H1 (cell line): ENCODE results near the gene CIROP. TPM values are rescaled to one million over a fixed set of nuclear protein-coding genes. Genes with fewer than 3 reads are reported as not detected.

Experiments
- CTCF ChIA-PET: fragments of 300-600 bp; sonication (Branson Sonifier 250); formaldehyde crosslinking; loops from one replicate; lab custom pipeline; 2021; ENCODE audit not compliant: partially characterized antibody; lab: Charles Lee
- POLR2A ChIA-PET: fragments of 300-600 bp; sonication (Branson Sonifier 250); formaldehyde crosslinking; loops from one replicate; lab custom pipeline; 2021; ENCODE audit warnings: inconsistent platforms; ENCODE audit not compliant: partially characterized antibody; lab: Charles Lee
- DNase-seq, 2 experiments: peaks; one replicate each; pipeline versions ENCODE4 v3.0.0 to v3.0.0-alpha.2; 2010 to 2022; ENCODE audit warnings: low spot score in 2 of 2, low read depth in 1 of 2, mixed read lengths in 1 of 2
- FAIRE-seq: peaks from 2 replicates; lab custom pipeline; 2011; peaks lifted over from hg19 to GRCh38; lab: Jason Lieb, UNC
- H2AFZ ChIP-seq: 2 replicates; pipeline ENCODE4 v1.8.1; 2012; ENCODE audit warnings: low read length, inconsistent platforms
- H2AK5ac ChIP-seq: 2 replicates; pipeline ENCODE4 v1.6.1; 2013; ENCODE audit warnings: low read depth, low read length
- H2BK120ac ChIP-seq: replicated peaks from 2 replicates; pipeline ENCODE3; 2013; ENCODE audit warnings: low read depth, low read length, inconsistent platforms
- H2BK12ac ChIP-seq: 2 replicates; pipeline ENCODE4 v1.6.1; 2013; ENCODE audit warnings: low read depth, low read length
- H2BK15ac ChIP-seq: 2 replicates; pipeline ENCODE4 v1.6.1; 2013; ENCODE audit warnings: low read length
- H2BK20ac ChIP-seq: 2 replicates; pipeline ENCODE4 v1.6.1; 2013; ENCODE audit warnings: low read length
- H2BK5ac ChIP-seq: 2 replicates; pipeline ENCODE4 v1.6.1; 2013; ENCODE audit warnings: low read depth, low read length
- H3K14ac ChIP-seq: 2 replicates; pipeline ENCODE4 v1.6.1; 2013; ENCODE audit warnings: inconsistent platforms; ENCODE audit not compliant: insufficient read length
- H3K18ac ChIP-seq: 2 replicates; pipeline ENCODE4 v1.6.1; 2013; ENCODE audit warnings: low read length; ENCODE audit errors: extremely low read depth
- H3K23ac ChIP-seq: 2 replicates; pipeline ENCODE4 v1.6.1; 2013; ENCODE audit warnings: inconsistent platforms; ENCODE audit not compliant: insufficient read length
- H3K23me2 ChIP-seq: 2 replicates; pipeline ENCODE4 v1.6.1; 2013; ENCODE audit warnings: low read depth, low read length
- H3K27ac ChIP-seq: 2 replicates; pipeline ENCODE4 v1.6.1; 2011; ENCODE audit warnings: low read depth, low read length, inconsistent platforms
- H3K27me3 ChIP-seq, 4 experiments: replicated peaks in 1 of 4; 1 replicate in 1 of 4; 2 replicates in 3 of 4; pipeline versions ENCODE4 v1.6.1 to v1.8.1; 2011 to 2013; ENCODE audit warnings: low read length in 3 of 4, mild to moderate bottlenecking in 3 of 4, inconsistent platforms in 2 of 4, mixed read lengths in 2 of 4, moderate library complexity in 1 of 4; ENCODE audit not compliant: control insufficient read depth in 3 of 4, insufficient read depth in 3 of 4; ENCODE audit errors: extremely low read depth in 1 of 4
- H3K36me3 ChIP-seq, 4 experiments: 2 replicates each; pipeline versions ENCODE4 v1.6.1 to v1.8.1; 2011 to 2013; ENCODE audit warnings: mild to moderate bottlenecking in 4 of 4, low read length in 3 of 4, moderate library complexity in 2 of 4, control low read depth in 1 of 4, inconsistent platforms in 1 of 4; ENCODE audit not compliant: insufficient read depth in 4 of 4, control insufficient read depth in 2 of 4
- H3K4ac ChIP-seq: replicated peaks from 2 replicates; pipeline ENCODE3; 2013; ENCODE audit warnings: low read length, low read depth, mixed read lengths, inconsistent platforms; ENCODE audit not compliant: insufficient read length
- H3K4me1 ChIP-seq, 4 experiments: replicated peaks in 1 of 4; 1 replicate in 1 of 4; 2 replicates in 3 of 4; pipeline versions ENCODE4 v1.6.1 to v1.8.1; 2011 to 2013; ENCODE audit warnings: low read length in 3 of 4, inconsistent platforms in 2 of 4, mixed read lengths in 1 of 4; ENCODE audit not compliant: insufficient read depth in 4 of 4, control insufficient read depth in 3 of 4
- H3K4me2 ChIP-seq, 2 experiments: 2 replicates each; pipeline versions ENCODE4 v1.6.1 to v1.8.1; 2011 to 2013; ENCODE audit warnings: low read depth in 2 of 2, low read length in 2 of 2, control low read depth in 1 of 2, inconsistent platforms in 1 of 2, mild to moderate bottlenecking in 1 of 2; ENCODE audit not compliant: insufficient read depth in 1 of 2
- H3K4me3 ChIP-seq, 4 experiments: fragments of 200-600, 300-600 bp in 1 of 4; sonication (generic), shearing (Covaris generic), sonication (Bioruptor Twin) in 1 of 4; 2 replicates each; pipeline versions ENCODE4 v1.5.1 to v1.8.1; 2011 to 2016; ENCODE audit warnings: low read length in 4 of 4, low read depth in 3 of 4, control low read depth in 2 of 4, inconsistent platforms in 2 of 4, mild to moderate bottlenecking in 2 of 4, mixed read lengths in 1 of 4, moderate library complexity in 1 of 4; ENCODE audit not compliant: insufficient read depth in 2 of 4; ENCODE audit errors: extremely low read depth in 1 of 4
- H3K56ac ChIP-seq: replicated peaks from 2 replicates; pipeline ENCODE3; 2013; ENCODE audit warnings: low read depth, mild to moderate bottlenecking, mixed read lengths, low read length, inconsistent platforms; ENCODE audit not compliant: insufficient read length
- H3K79me1 ChIP-seq: 2 replicates; pipeline ENCODE4 v1.6.1; 2013; ENCODE audit warnings: low read depth, low read length, control low read depth
- H3K79me2 ChIP-seq, 2 experiments: 2 replicates each; pipeline versions ENCODE4 v1.6.1 to v1.8.1; 2012 to 2013; ENCODE audit warnings: low read length in 2 of 2, mild to moderate bottlenecking in 2 of 2, inconsistent platforms in 1 of 2; ENCODE audit not compliant: insufficient read depth in 2 of 2, control insufficient read depth in 1 of 2
- H3K9ac ChIP-seq, 4 experiments: replicated peaks in 1 of 4; 1 replicate in 1 of 4; 2 replicates in 3 of 4; pipeline versions ENCODE4 v1.6.1 to v1.8.1; 2011 to 2013; ENCODE audit warnings: low read depth in 3 of 4, low read length in 3 of 4, control low read depth in 2 of 4, mild to moderate bottlenecking in 2 of 4, moderate library complexity in 2 of 4, inconsistent platforms in 1 of 4; ENCODE audit errors: extremely low read depth in 1 of 4
- H3K9me3 ChIP-seq, 2 experiments: 2 replicates each; pipeline versions ENCODE4 v1.6.1 to v1.8.1; 2012 to 2013; ENCODE audit warnings: mild to moderate bottlenecking in 2 of 2, moderate library complexity in 2 of 2, control low read depth in 1 of 2, inconsistent platforms in 1 of 2, low read depth in 1 of 2, low read length in 1 of 2, mixed read lengths in 1 of 2; ENCODE audit not compliant: insufficient read depth in 2 of 2
- H4K20me1 ChIP-seq, 2 experiments: replicated peaks in 1 of 2; 2 replicates each; pipeline versions ENCODE3 to v1.8.1; 2011 to 2013; ENCODE audit warnings: inconsistent platforms in 2 of 2, low read length in 2 of 2, mild to moderate bottlenecking in 1 of 2; ENCODE audit not compliant: insufficient read depth in 2 of 2, control insufficient read depth in 1 of 2
- H4K5ac ChIP-seq: 2 replicates; pipeline ENCODE4 v1.6.1; 2013; ENCODE audit warnings: low read length, low read depth, mixed read lengths, inconsistent platforms; ENCODE audit not compliant: insufficient read length
- H4K8ac ChIP-seq: 2 replicates; pipeline ENCODE4 v1.8.0; 2013; ENCODE audit warnings: mild to moderate bottlenecking, moderate library complexity, low read length, inconsistent platforms; ENCODE audit not compliant: insufficient read depth; ENCODE audit errors: extremely low read depth
- H4K91ac ChIP-seq: replicated peaks from 2 replicates; pipeline ENCODE3; 2013; ENCODE audit warnings: low read length, mixed read lengths, inconsistent platforms; ENCODE audit not compliant: insufficient read length
- CEBPB ChIP-seq: IDR thresholded peaks from 2 replicates; pipeline ENCODE4 v1.6.1; 2012; ENCODE audit warnings: low read depth, low read length
- CHD2 ChIP-seq: IDR thresholded peaks from 2 replicates; pipeline ENCODE4 v1.6.1; 2012; ENCODE audit warnings: low read length, improper control_type of control experiment
- POLR2A ChIP-seq, 2 experiments: IDR thresholded peaks; 1 replicate in 1 of 2; 2 replicates in 1 of 2; pipeline ENCODE4 v1.6.1; 2011; ENCODE audit warnings: low read depth in 2 of 2, low read length in 2 of 2, mild to moderate bottlenecking in 2 of 2; ENCODE audit errors: control extremely low read depth in 1 of 2
- RBBP5 ChIP-seq: IDR thresholded peaks from 2 replicates; pipeline ENCODE4 v1.7.1; 2012; ENCODE audit warnings: low read depth, mild to moderate bottlenecking, inconsistent platforms, low read length, moderate library complexity, borderline replicate concordance
- WGBS, 2 experiments: shearing (Covaris generic) in 1 of 2; methylation state at CpG; one replicate each; pipeline versions ENCODE4 v1.1.6 to v1.1.7; 2013 to 2015; ENCODE audit warnings: low lambda C conversion rate in 2 of 2, mixed read lengths in 2 of 2, inconsistent platforms in 1 of 2, low coverage in 1 of 2, missing lambda C conversion rate in 1 of 2; ENCODE audit not compliant: insufficient replicate concordance in 2 of 2, insufficient coverage in 1 of 2, insufficient read length in 1 of 2; ENCODE audit errors: extremely low coverage in 1 of 2, missing lambda C conversion rate in 1 of 2; 5-methylcytosine and 5-hydroxymethylcytosine counted together
- polyA plus RNA-seq, 7 experiments: library from polyadenylated mRNA; depleted of rRNA in 3 of 7; stranded (reverse) in 5 of 7; unstranded in 2 of 7; fragments of >200 nt in 5 of 7; fragments of 200-250 nt in 2 of 7; gene quantifications; 1 replicate in 5 of 7; 2 replicates in 1 of 7; 4 replicates in 1 of 7; pipeline versions ENCODE4 v1.2.1 to v1.2.3, GENCODE V29; 2011 to 2013; ENCODE audit warnings: missing spikeins in 2 of 7, mixed read lengths in 2 of 7
- total RNA-seq: library from RNA; stranded (reverse); fragmentation: NEBNext Ultra II Directional; extraction: Animal tissue kit (Norgen Biotek cat#: 25700); gene quantifications from 2 replicates; pipeline ENCODE4 v1.2.1, GENCODE V29; 2021
- TF ChIP-seq, protein P1 (sequence below): IDR thresholded peaks from 2 replicates; pipeline ENCODE4 v1.6.1; 2012; ENCODE audit warnings: inconsistent platforms
- TF ChIP-seq, protein P2 (sequence below): IDR thresholded peaks from 2 replicates; pipeline ENCODE4 v1.6.1; 2012; ENCODE audit warnings: inconsistent platforms

Gene CIROP
- total and polyA plus RNA-seq, 2 of the 8 experiments (the other 6 are each of a cell fraction or from before 2014, with no cell fraction given): 0.06 TPM; not detected in 1

DNA sequence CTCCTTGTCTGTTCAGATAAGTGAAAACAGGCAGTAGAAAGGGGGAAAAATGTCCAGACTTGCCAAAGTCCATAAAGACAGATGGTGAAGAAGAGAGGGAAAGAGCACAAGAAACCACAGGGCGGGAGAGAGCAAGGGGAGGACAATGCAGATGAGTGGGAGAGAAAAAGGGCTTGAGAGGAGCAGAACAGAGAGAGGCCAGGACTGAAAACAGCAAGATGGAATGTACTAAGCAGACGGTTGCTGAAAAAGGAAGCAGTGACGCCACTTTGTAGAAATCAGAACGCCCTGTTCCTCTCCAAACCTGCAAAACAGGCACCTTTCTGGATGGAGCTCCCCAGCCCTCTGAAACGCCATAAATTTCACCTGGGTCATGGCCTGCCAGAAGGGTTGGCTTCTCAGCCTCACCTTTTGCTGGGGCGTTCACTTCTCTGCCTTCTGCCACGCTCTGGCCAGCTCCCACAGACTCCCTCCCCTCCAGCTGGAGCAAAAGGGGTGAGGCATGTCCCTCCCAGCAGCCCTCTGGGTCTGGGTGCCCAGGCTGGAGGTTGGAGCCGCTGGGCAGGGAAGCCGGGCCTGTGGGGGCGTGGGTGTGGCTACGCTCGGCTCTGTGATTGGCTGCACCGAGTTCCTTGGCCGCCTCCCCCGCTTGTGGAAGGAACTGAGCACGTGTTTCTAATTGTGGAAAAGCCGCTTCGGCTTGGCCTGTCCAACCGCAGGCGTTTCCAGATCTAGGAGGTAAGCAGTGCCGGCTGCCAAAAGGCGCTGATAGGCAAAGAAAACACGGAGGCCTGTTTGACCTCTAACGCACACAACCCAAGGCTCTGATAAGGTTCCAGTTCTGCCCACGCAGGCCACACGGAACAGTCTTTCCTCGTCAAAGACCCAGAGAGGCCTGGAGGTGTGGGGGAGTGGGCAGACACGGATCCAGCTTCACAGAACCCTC lies 49.3 kb upstream of the CIROP start:
- Histone ChIP-seq H3K4me3 (no peak overlapping the region), H3K27me3 (no peaks in the 10 kb centered on the region), H4K5ac (peak overlapping the region; percentile 34), H4K20me1 (no peaks in the 10 kb centered on the region), H2BK15ac (no peak overlapping the region), H3K23me2 (no peaks in the 10 kb centered on the region), H3K27ac (no peak overlapping the region), H3K18ac (peak overlapping the region; percentile 78; the same call in 1 of the 2 replicates), H3K9me3 (no peaks in the 10 kb centered on the region), H3K79me2 (no peaks in the 10 kb centered on the region), H2BK5ac (peak overlapping the region; percentile 69), H3K23ac (no peak overlapping the region), H3K56ac (no peak overlapping the region), H2AK5ac (peak overlapping the region; percentile 11; the same call in 1 of the 2 replicates), H3K36me3 (peaks cover 8 to 31% (median 19%) of the 10 kb centered on the region in 4 experiments; a peak in 7 of 8 replicates), H3K4ac (no peak overlapping the region), H2AFZ (no peak overlapping the region), H3K9ac (no peak overlapping the region), H4K8ac (no peak overlapping the region; the same call in 1 of the 2 replicates), H2BK20ac (peak overlapping the region; percentile 36), H2BK12ac (peak overlapping the region; percentile 30), H2BK120ac (peak overlapping the region; percentile 1), H3K79me1 (no peaks in the 10 kb centered on the region; the same call in 1 of the 2 replicates), H3K4me1 (peaks cover 3 to 18% (median 11%) of the 10 kb centered on the region in 4 experiments), H3K14ac (no peak overlapping the region), H4K91ac (no peak overlapping the region), H3K4me2 (no peak overlapping the region; a peak in 1 of 4 replicates)
- ChIA-PET CTCF (interaction anchor here (0.9 to 2.3 kb wide), 5 partner anchors 8 to 34 kb away, joined by 3 to 7 read pairs (median 6); no protein-coding TSS in a partner anchor), POLR2A (interaction anchor here (1.6 to 2.6 kb wide), 4 partner anchors 9 to 172 kb away, joined by 3 to 10 read pairs (median 5); partner anchors contain the start of gene AJUBA)
- TF ChIP-seq, protein P1, sequence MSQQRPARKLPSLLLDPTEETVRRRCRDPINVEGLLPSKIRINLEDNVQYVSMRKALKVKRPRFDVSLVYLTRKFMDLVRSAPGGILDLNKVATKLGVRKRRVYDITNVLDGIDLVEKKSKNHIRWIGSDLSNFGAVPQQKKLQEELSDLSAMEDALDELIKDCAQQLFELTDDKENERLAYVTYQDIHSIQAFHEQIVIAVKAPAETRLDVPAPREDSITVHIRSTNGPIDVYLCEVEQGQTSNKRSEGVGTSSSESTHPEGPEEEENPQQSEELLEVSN: peak; percentile 87
- TF ChIP-seq POLR2A (IDR thresholded peaks at IDR 0.05; ENCODE audit: control extremely low read depth in 1 of 2, low read depth in 2 of 2, low read length in 2 of 2): peak in 1 of 2 experiments; percentile 44; a peak in 1 of 3 replicates
- TF ChIP-seq CHD2: no peak
- TF ChIP-seq, protein P2, sequence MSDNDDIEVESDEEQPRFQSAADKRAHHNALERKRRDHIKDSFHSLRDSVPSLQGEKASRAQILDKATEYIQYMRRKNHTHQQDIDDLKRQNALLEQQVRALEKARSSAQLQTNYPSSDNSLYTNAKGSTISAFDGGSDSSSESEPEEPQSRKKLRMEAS: peak; percentile 89
- TF ChIP-seq CEBPB: no peak
- TF ChIP-seq RBBP5: no peak
- WGBS, 2 experiments: 88% methylated on average over 28 of the region's 28 CpGs; no CpG with 5 or more reads in 1 of the 2 experiments
- DNase-seq (peak in 1 of 2 experiments; percentile 80), FAIRE-seq (no peak)
